ENCODE results near the gene C1S. TPM values are rescaled to one million over a fixed set of nuclear protein-coding genes. Genes with fewer than 3 reads are reported as not detected.

The C1S gene
- total RNA-seq, 2 experiments from 2014 or later = 3.6 to 5.2 TPM

DNA sequence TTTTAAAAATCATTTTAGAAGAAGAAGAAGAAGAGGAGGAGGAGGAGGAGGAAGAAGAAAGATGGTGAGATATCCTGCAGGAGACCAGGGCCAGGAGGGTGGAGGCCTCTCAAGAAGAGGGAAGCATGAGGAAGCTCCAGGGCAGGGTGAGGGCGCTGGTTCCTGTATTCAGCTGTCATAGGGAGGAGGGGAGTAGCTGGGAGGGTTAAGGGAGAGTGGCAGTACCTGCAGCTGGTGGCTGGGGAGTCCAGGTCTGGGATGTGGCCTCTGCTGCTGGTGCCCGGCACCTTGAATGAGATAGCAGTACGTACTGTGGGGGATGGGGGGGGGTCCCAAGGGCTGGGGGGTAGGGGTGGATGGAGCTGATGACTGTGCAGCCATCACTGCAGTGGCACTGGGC lies 58.4 kb downstream of the C1S start:
- no peak for DNase-seq (ENCODE audit: low spot score)
- H3K4me2 ChIP-seq (ENCODE audit: low read length) = no peak overlapping the region
- no peak overlapping the region for H2AFZ ChIP-seq (ENCODE audit: low read length)
- BruUV-seq (replicated peaks) = no TSS peak
- H3K4me1 ChIP-seq (ENCODE audit: insufficient read depth, low read length, poor library complexity, severe bottlenecking) = no peaks in the 10 kb centered on the region
- H3K27ac ChIP-seq (ENCODE audit: low read depth, low read length, poor library complexity, severe bottlenecking) = no peak overlapping the region
- no peaks in the 10 kb centered on the region for H3K79me2 ChIP-seq (ENCODE audit: insufficient read depth, low read depth, low read length)
- H3K9me3 ChIP-seq (ENCODE audit: low read length) = no peaks in the 10 kb centered on the region
- H3K9me2 ChIP-seq (ENCODE audit: insufficient read depth, low read length) = no peaks in the 10 kb centered on the region
- CTCF ChIA-PET (ENCODE audit: unreplicated experiment) = no interaction called here
- intact Hi-C loops (cut with micrococcal nuclease; ENCODE audit: unreplicated experiment) = loop anchor here (10.0 kb wide), 1 partner anchor 1674 kb away; no protein-coding TSS in a partner anchor
- TF ChIP-seq CTCF (conservative IDR thresholded peaks at IDR 0.05; ENCODE audit: low read length) = no peak
- no peak for TF ChIP-seq EZH2phosphoT487 (IDR thresholded peaks at IDR 0.05; ENCODE audit: borderline replicate concordance, low read depth, low read length)
- POLR2A ChIA-PET = interaction anchor here (0.6 kb wide), 1 partner anchor 1484 kb away, joined by 5 read pairs; no protein-coding TSS in a partner anchor
- no peak overlapping the region for H3K4me3 ChIP-seq (ENCODE audit: low read depth, low read length, poor library complexity, severe bottlenecking)
- H4K20me1 ChIP-seq (ENCODE audit: insufficient read depth, low read length) = no peaks in the 10 kb centered on the region
- no peaks in the 10 kb centered on the region for H3K36me3 ChIP-seq (ENCODE audit: insufficient read depth, low read length)

DNA sequence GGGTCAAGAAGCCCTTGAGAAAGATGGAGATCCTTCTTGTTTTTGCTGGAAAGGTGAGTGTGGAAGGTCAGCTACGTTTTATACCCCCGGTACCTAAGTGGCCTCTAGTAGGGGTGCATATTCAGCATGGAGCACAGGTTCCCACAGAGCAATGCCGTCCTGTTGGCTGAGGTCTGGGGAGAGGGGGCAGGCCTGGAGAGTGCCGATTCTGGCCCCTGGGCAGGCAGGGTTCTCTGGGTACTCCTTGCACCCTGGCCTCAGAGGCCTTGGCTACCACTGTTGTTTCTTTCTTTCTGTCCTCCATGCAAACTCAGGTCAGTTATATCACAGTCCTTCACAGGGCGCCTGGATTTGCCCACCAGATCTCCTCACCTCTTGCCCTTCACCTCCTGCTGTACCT lies 59.6 kb downstream of the C1S start:
- ChIA-PET POLR2A (no interaction called here), CTCF (ENCODE audit: unreplicated experiment) (interaction anchor here (0.5 kb wide), 1 partner anchor 10 kb away, joined by 4 read pairs; no protein-coding TSS in a partner anchor)
- Histone ChIP-seq H3K9me3 (ENCODE audit: low read length) (no peaks in the 10 kb centered on the region), H3K4me1 (ENCODE audit: insufficient read depth, low read length, poor library complexity, severe bottlenecking) (no peaks in the 10 kb centered on the region), H3K9me2 (ENCODE audit: insufficient read depth, low read length) (no peaks in the 10 kb centered on the region), H3K4me2 (ENCODE audit: low read length) (no peak overlapping the region), H3K27ac (ENCODE audit: low read depth, low read length, poor library complexity, severe bottlenecking) (no peak overlapping the region), H2AFZ (ENCODE audit: low read length) (no peak overlapping the region), H4K20me1 (ENCODE audit: insufficient read depth, low read length) (no peaks in the 10 kb centered on the region), H3K4me3 (ENCODE audit: low read depth, low read length, poor library complexity, severe bottlenecking) (no peak overlapping the region), H3K79me2 (ENCODE audit: insufficient read depth, low read depth, low read length) (no peaks in the 10 kb centered on the region), H3K36me3 (ENCODE audit: insufficient read depth, low read length) (no peaks in the 10 kb centered on the region)
- no peak for TF ChIP-seq EZH2phosphoT487 (IDR thresholded peaks at IDR 0.05; ENCODE audit: borderline replicate concordance, low read depth, low read length)
- TF ChIP-seq CTCF (conservative IDR thresholded peaks at IDR 0.05; ENCODE audit: low read length) = no peak
- intact Hi-C loops (cut with micrococcal nuclease; ENCODE audit: unreplicated experiment) = no loop called here
- BruUV-seq (replicated peaks) = no TSS peak
- DNase-seq (ENCODE audit: low spot score) = no peak

Small RNAs within 50 kb of the gene (small RNA-seq; reads per million reads assigned to genes)
- gene AC006512.1 (not detected), gene RNU6-485P (not detected)

Other genes starting within 250 kb of the C1S start
- gene GPR162, start 238.9 kb upstream of the C1S start, total RNA-seq (2014; rRNA removed; shearing (Covaris generic)) = not detected in 2 replicates
- not detected in 2 replicates for gene GPR162, start 238.9 kb upstream of the C1S start, total RNA-seq (2022)
- 0.54 and 1.0 TPM in 2 replicates for gene P3H3, start 232.3 kb upstream of the C1S start, total RNA-seq (2014; rRNA removed; shearing (Covaris generic))
- 0.50 and 0.93 TPM in 2 replicates for gene P3H3, start 232.3 kb upstream of the C1S start, total RNA-seq (2022)
- 3.6 and 5.0 TPM in 2 replicates for gene GNB3, start 219.8 kb upstream of the C1S start, total RNA-seq (2014; rRNA removed; shearing (Covaris generic))
- gene GNB3, start 219.8 kb upstream of the C1S start, total RNA-seq (2022) = 20.4 and 23.7 TPM in 2 replicates
- 160 and 222 TPM in 2 replicates for gene CDCA3, start 209.4 kb upstream of the C1S start, total RNA-seq (2014; rRNA removed; shearing (Covaris generic))
- gene CDCA3, start 209.4 kb upstream of the C1S start, total RNA-seq (2022) = 151 and 161 TPM in 2 replicates
- 65.9 and 70.4 TPM in 2 replicates for gene USP5, start 208.6 kb upstream of the C1S start, total RNA-seq (2014; rRNA removed; shearing (Covaris generic))
- 112 and 129 TPM in 2 replicates for gene USP5, start 208.6 kb upstream of the C1S start, total RNA-seq (2022)
- gene TPI1, start 193.2 kb upstream of the C1S start, total RNA-seq (2014; rRNA removed; shearing (Covaris generic)) = 596 and 608 TPM in 2 replicates
- gene TPI1, start 193.2 kb upstream of the C1S start, total RNA-seq (2022) = 519 and 801 TPM in 2 replicates
- 7.8 and 8.3 TPM in 2 replicates for gene SPSB2, start 187.4 kb upstream of the C1S start, total RNA-seq (2014; rRNA removed; shearing (Covaris generic))
- 8.5 and 10.8 TPM in 2 replicates for gene SPSB2, start 187.4 kb upstream of the C1S start, total RNA-seq (2022)
- 15.7 and 17.7 TPM in 2 replicates for gene LRRC23, start 155.9 kb upstream of the C1S start, total RNA-seq (2014; rRNA removed; shearing (Covaris generic))
- 19.8 and 20.2 TPM in 2 replicates for gene LRRC23, start 155.9 kb upstream of the C1S start, total RNA-seq (2022)
- gene ENO2, start 146.1 kb upstream of the C1S start, total RNA-seq (2014; rRNA removed; shearing (Covaris generic)) = 24.9 and 29.3 TPM in 2 replicates
- gene ENO2, start 146.1 kb upstream of the C1S start, total RNA-seq (2022) = 79.6 and 89.5 TPM in 2 replicates
- 0.98 and 3.1 TPM in 2 replicates for gene ATN1, start 132.8 kb upstream of the C1S start, total RNA-seq (2014; rRNA removed; shearing (Covaris generic))
- 4.9 and 6.7 TPM in 2 replicates for gene ATN1, start 132.8 kb upstream of the C1S start, total RNA-seq (2022)
- not detected in 2 replicates for gene RNU7-1, start 116.9 kb upstream of the C1S start, total RNA-seq (2014; rRNA removed; shearing (Covaris generic))
- not detected in 2 replicates for gene RNU7-1, start 116.9 kb upstream of the C1S start, total RNA-seq (2022)
- gene C12orf57, start 116.7 kb upstream of the C1S start, total RNA-seq (2014; rRNA removed; shearing (Covaris generic)) = 315 and 319 TPM in 2 replicates
- 126 and 130 TPM in 2 replicates for gene C12orf57, start 116.7 kb upstream of the C1S start, total RNA-seq (2022)
- gene PTPN6, start 109.4 kb upstream of the C1S start, total RNA-seq (2014; rRNA removed; shearing (Covaris generic)) = 37.1 and 42.9 TPM in 2 replicates
- 110 and 116 TPM in 2 replicates for gene PTPN6, start 109.4 kb upstream of the C1S start, total RNA-seq (2022)
- 330 and 358 TPM in 2 replicates for gene PHB2, start 90.1 kb upstream of the C1S start, total RNA-seq (2014; rRNA removed; shearing (Covaris generic))
- 379 and 412 TPM in 2 replicates for gene PHB2, start 90.1 kb upstream of the C1S start, total RNA-seq (2022)
- gene EMG1, start 89.8 kb upstream of the C1S start, total RNA-seq (2014; rRNA removed; shearing (Covaris generic)) = 60.4 and 61.7 TPM in 2 replicates
- 82.7 and 99.0 TPM in 2 replicates for gene EMG1, start 89.8 kb upstream of the C1S start, total RNA-seq (2022)
- gene LPCAT3, start 42.2 kb upstream of the C1S start, total RNA-seq (2014; rRNA removed; shearing (Covaris generic)) = 11.6 and 17.4 TPM in 2 replicates
- gene LPCAT3, start 42.2 kb upstream of the C1S start, total RNA-seq (2022) = 29.7 TPM in 2 replicates
- not detected in 2 replicates for gene C1R, start 31.7 kb downstream of the C1S start, total RNA-seq (2014; rRNA removed; shearing (Covaris generic))
- 0.30 TPM in 1 of 2 replicates, not detected in the other for gene C1R, start 31.7 kb downstream of the C1S start, total RNA-seq (2022)
- 2.9 and 3.0 TPM in 2 replicates for gene C1RL, start 48.5 kb downstream of the C1S start, total RNA-seq (2014; rRNA removed; shearing (Covaris generic))
- gene C1RL, start 48.5 kb downstream of the C1S start, total RNA-seq (2022) = 7.3 and 10.4 TPM in 2 replicates
- gene RBP5, start 68.2 kb downstream of the C1S start, total RNA-seq (2014; rRNA removed; shearing (Covaris generic)) = not detected in 2 replicates
- gene RBP5, start 68.2 kb downstream of the C1S start, total RNA-seq (2022) = 0.70 and 1.4 TPM in 2 replicates
- gene CLSTN3, start 69.7 kb downstream of the C1S start, total RNA-seq (2014; rRNA removed; shearing (Covaris generic)) = 17.9 and 34.2 TPM in 2 replicates
- 17.3 and 18.5 TPM in 2 replicates for gene CLSTN3, start 69.7 kb downstream of the C1S start, total RNA-seq (2022)
- gene PEX5, start 129.0 kb downstream of the C1S start, total RNA-seq (2014; rRNA removed; shearing (Covaris generic)) = 45.6 and 54.4 TPM in 2 replicates
- 99.9 and 107 TPM in 2 replicates for gene PEX5, start 129.0 kb downstream of the C1S start, total RNA-seq (2022)
- gene ACSM4, start 243.4 kb downstream of the C1S start, total RNA-seq (2014; rRNA removed; shearing (Covaris generic)) = not detected in 2 replicates
- gene ACSM4, start 243.4 kb downstream of the C1S start, total RNA-seq (2022) = not detected in 2 replicates

Data from OCI-LY7 (cell line).